Activated CD4-positive, CD25-positive, alpha-beta regulatory T cell treated with anti-CD3 and anti-CD28 coated beads, Interleukin-2, amount 50 U/mL, for 72 hours (primary cell): ENCODE data around the gene BTG2.
"Not testable (repeated sequence)": the region's sequence is repeated elsewhere in the genome, so short reads cannot be mapped to it uniquely, and the experiment has no call there.

Source experiments
- DNase-seq: peaks from one replicate; pipeline ENCODE4 v3.0.0; 2021

BTG2 gene

DNA sequence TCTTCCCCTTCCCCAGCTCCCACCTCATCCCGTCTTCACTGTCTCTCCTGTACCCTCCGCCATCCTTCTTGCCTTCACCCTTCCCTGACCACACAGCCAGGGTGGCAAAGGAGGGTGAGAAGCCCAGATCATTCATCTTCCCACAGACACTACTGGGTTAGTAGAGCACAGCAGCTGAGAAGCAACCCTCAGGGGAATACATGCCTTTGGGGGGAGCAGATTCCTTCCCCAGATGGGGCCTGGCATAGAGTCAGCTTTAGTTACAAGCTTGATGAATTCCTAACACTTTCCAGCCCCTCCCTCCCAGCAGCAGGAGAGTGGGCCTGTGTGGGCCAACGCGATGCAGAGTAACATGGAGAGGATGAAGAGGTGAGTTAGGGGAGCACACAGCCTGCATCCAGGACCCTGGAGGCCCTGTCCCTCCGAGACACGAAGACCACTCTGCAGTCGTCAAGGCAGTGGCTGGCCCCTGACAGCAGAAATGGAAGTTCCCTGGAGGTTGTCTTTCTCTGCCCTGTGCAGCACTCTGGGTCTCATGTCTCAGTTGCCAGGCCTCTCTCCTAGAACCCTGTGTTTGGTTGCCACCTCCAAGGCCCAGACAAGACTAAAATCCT, 8.8 kb upstream of the BTG2 start:
- no peak for DNase-seq

DNA sequence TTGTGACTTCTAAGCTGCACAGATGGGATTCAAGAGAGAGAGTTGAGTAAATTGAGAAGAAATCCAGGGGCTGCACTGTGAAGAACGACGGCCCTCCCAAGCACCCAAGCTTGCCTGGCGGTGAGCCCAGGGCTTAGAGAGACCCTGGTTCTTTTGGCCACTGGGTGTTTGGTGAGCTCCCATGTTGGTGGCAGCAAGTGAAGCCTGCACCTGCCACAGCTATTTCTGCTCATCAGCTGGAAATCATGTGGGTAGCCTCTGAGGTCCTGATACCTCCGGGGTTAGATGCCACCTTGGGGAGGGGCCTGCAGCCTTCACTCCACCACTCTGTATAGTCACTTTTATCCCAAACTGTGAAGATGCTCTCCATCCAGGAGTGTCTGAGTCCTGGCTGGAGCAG, 6.2 kb upstream of the BTG2 start:
- no peak for DNase-seq

- DNase-seq = not testable (repeated sequence)
Observed at GRCh38 chr1:203299719-203300429, 5.4 kb upstream of the BTG2 start.

GRCh38 chr1:203300441-203301330, 4.6 kb upstream of the BTG2 start:
- DNase-seq = no peak

DNA sequence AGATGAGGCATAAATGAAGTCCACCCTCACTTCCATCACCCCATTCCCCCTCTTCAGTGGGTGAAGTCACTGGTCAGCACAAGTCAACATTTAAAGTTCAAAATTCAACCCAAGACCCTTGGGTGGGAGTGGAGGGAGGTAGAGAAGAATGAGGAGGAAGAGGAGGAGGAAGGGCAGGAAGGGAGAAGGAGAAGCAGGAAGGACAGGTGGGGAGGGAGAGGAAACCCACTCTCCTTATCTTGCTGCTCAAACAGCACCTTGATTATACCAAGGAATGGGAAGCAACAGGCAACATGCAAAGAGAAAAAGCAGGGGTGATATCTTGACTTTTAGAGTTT, 4.0 kb upstream of the BTG2 start:
- DNase-seq = no peak

DNA sequence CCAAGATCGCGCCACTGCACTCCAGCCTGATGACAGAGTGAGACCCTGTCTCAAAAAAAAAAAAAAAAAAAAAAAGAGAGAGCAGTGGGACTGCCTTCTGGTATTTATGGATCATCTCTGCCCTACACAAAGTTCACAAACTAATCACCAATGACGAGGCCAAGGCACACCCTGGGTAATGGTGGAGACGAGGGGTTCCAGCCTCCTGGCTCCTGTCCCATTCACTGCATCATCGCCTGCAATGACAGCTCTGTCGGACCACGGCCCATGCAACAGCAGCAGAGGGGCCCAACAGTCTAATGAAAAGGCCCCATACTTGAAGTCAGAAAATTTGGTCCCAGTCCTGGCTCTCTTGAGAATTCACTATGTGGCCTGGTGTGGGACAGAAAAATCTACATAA, 2.9 kb upstream of the BTG2 start:
- DNase-seq = no peak

- DNase-seq = no peak
Observed at GRCh38 chr1:203302894-203303293, 2.4 kb upstream of the BTG2 start.

GRCh38 chr1:203304391-203304918, 864 bp upstream of the BTG2 start:
- DNase-seq = no peak

- DNase-seq = no peak
Observed at GRCh38 chr1:203305809-203306088, 430 bp downstream of the BTG2 start.

DNA sequence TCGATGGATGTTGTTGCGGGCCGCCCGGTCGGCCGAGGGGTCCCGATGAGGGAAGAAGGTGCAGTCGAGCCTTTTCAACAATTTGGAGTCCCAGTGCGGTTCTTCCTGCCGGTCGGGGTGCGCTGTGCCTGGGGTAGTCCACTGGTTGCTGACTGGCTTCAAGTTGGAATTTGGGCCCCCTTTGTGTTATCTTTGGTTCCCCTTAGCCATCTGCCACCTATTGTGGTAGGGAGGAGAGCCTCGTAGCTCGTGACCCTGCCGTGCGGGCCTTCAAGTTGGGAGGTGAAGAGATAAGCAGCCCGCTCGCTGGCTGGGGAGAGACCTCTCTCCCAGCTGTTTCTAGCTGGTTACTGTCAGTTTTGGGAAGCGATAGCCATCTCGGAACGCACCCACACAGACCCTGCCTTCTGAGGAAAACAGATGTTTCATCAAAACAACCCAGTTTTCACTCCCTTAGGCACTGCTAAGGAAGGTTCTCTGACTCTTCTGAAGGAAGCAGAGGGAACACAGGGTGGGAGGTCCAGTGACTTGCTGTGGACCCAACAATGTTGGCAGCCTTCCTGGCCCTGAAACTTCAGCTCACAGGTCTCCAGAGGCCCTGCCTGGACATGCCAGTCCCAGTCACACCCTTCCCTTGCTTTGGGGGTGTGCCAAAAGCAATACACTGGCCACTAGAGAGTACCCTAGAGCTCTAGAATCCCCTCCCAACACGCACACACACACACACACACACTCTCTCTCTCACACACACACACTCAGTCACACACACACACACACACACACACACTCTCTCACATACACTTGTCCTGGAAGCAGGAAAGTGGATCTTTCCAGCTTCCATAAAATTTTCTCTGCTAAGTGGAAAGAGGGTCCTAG, 1.0 kb downstream of the BTG2 start:
- DNase-seq = no peak

GRCh38 chr1:203306965-203307541, 1.7 kb downstream of the BTG2 start:
- peak; percentile 53 for DNase-seq

DNA sequence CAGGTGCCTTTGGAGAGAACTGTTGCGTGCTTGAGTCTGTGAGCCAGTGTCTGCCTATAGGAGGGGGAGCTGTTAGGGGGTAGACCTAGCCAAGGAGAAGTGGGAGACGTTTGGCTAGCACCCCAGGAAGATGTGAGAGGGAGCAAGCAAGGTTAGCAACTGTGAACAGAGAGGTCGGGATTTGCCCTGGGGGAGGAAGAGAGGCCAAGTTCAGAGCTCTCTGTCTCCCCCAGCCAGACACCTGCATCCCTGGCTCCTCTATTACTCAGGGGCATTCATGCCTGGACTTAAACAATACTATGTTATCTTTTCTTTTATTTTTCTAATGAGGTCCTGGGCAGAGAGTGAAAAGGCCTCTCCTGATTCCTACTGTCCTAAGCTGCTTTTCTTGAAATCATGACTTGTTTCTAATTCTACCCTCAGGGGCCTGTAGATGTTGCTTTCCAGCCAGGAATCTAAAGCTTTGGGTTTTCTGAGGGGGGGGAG, 2.4 kb downstream of the BTG2 start:
- DNase-seq = no peak

DNA sequence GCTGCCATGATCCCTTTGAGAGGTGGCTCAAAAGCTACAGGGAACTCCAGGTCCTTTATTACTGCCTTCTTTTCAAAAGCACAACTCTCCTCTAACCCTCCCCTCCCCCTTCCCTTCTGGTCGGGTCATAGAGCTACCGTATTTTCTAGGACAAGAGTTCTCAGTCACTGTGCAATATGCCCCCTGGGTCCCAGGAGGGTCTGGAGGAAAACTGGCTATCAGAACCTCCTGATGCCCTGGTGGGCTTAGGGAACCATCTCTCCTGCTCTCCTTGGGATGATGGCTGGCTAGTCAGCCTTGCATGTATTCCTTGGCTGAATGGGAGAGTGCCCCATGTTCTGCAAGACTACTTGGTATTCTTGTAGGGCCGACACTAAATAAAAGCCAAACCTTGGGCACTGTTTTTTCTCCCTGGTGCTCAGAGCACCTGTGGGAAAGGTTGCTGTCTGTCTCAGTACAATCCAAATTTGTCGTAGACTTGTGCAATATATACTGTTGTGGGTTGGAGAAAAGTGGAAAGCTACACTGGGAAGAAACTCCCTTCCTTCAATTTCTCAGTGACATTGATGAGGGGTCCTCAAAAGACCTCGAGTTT, 3.1 kb downstream of the BTG2 start:
- DNase-seq = no peak

GRCh38 chr1:203308923-203309331, 3.6 kb downstream of the BTG2 start:
- DNase-seq = no peak

DNA sequence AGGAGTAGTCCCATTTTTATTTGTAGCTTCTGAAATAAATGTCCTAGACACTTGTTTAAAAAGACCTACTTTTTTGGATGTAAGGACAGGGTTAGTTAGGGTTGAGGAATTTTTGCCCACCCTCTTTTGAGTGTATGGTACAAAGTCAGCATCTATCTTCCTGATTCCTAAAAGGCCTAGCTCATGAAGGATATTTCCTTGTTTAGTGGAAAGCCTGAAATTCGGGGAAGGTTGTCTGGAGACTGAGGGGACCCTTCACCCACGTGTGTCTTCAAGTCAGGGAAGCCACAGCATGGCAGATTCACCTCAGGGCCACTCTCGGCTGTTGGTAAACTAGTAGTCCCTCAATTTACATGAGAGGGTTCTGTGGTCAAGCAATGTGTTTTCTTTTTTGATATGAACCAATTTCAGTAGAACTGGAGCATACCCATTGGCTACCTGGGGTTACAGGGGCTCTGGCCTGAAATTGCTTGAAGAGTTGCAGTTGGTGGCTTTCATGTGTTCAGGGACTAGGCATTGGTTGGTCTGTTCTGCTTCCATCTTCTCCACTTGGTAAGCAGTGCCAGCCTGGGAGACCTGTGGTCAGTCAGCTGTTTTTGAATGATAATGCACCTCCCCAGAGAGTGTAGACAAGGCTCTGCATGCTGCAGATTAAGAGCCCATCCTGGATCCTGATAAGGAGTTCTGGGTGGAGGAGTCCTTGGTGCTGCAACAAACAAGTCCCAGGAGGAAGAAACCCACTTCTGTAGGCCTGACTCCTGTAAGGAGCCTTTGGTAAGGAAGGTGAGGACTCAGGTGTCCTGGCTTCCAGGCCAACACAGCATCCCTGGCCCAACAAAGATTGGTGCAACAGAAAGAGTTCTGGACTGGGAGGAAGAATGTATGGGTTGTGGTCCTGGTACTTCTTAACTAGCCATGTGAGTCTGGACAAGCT, 6.3 kb downstream of the BTG2 start:
- DNase-seq = no peak

GRCh38 chr1:203314025-203314759, 8.9 kb downstream of the BTG2 start:
- DNase-seq = not testable (repeated sequence)

GRCh38 chr1:203316626-203317093, 11.3 kb downstream of the BTG2 start:
- DNase-seq = no peak

DNA sequence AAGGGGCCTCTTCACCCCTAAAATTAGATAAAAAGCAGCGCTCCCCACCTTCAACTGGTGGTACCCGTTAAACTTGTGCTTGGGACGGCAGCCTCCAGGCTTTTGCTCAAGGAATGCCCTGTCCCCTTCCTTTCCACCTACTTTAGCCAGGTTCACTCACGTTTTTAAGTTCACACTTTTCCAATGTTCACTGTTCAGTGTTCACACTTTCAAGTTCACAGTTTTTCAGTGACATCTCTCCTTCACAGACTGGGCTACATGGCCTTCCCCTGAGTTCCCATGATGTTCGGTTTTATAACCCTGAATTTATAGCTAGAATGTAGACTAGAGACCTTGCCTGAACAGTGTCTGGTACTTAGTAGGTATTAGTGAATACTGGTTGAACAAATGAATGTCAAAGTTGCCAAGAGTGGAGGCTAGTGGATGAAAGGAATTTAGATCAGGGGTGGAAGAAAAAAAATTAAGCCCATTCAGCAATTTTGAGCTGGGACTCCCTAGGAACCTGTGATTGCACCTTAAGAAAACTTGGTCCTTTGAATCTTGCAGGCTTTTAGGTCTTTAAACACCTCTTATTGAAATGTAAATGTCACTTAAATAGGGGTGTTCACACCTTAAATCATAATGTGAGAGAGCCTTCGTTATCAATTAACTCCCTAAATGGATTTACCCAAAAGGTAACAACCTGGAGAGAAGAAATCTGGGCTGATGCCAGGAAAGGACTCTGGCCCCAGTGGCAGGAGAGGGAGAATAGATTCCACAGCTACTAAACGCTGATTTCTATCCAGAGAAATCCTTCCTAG, 12.3 kb downstream of the BTG2 start:
- no peak for DNase-seq

- DNase-seq = no peak
Observed at GRCh38 chr1:203318229-203318517, 12.9 kb downstream of the BTG2 start.
